Activated CD4-positive, CD25-positive, alpha-beta regulatory T cell treated with anti-CD3 and anti-CD28 coated beads, Interleukin-2, amount 50 U/mL, for 24 hours (primary cell): ENCODE measurements around the gene SFSWAP.
A peak's percentile ranks its signal among the peaks of the same experiment; 100 is the strongest.
"Not testable (repeated sequence)": the region's sequence is repeated elsewhere in the genome, so short reads cannot be mapped to it uniquely, and the experiment has no call there.

ENCODE experiments used
- ATAC-seq, 2 donors: fragments of 150-1000 bp; cut with Tn5 transposase; one replicate each; pipeline ENCODE4 v1.10.0; 2021; ENCODE audit warnings: mild to moderate bottlenecking in 1 of 2, moderate library complexity in 1 of 2

SFSWAP gene

DNA sequence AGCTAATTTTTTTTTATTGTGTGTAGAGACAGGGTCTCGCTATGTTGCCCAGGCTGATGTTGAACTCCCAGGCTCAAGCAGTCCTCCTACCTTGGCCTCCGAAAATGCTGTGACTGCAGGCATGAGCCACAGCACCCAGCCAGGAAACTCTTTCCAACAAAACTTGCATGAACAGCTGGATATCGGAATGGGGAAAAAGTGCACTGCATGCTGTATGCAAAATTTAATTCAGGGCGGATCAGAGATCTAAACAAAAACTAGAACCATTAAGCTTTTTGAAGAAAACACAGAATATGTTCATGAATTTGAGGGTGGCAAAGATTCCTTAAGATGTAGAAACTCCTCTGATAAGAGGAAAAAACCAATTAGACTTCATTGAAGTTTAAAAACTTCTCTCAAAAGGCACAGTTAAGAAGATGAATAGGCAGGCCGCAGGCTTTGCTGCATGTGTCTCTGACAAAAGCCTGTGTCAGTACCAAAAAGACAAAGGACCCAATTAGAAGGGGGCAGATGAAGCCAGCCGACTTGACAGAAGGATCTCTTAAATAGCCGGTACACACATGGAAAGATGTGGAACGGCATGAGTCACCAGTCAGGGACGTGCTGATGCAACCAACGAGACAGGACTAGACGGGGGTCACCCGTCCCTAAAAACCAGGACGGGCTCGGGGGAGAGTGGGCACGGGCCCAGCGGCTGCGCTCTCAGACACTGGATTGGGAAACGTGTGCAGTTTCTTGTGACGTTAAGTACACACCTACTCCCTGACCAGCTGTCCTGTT, 82.5 kb downstream of the SFSWAP start:
- ATAC-seq = no peak

GRCh38 chr12:131794061-131794460, 83.2 kb downstream of the SFSWAP start:
- ATAC-seq = no peak

- no peak for ATAC-seq
Measured at GRCh38 chr12:131794573-131794972, 83.7 kb downstream of the SFSWAP start.

GRCh38 chr12:131795064-131795463, 84.2 kb downstream of the SFSWAP start:
- ATAC-seq = no peak

GRCh38 chr12:131795690-131796410, 85.0 kb downstream of the SFSWAP start:
- no peak for ATAC-seq

DNA sequence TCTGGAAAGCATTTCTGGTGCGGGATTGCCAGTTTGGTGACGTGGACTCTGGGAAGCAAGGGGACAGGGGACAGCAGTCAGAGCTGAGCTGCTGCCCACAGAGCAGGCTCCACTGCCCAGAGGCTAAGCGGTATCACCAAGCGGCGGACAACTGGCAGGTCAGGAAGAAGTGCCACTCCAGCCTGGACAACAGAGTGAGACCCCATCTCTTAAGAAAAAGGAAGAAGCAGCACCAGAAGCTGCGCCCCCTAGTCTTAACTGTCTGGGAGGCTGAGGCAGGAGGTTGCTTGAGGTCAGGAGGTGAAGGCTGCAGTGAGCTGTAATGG, 85.5 kb downstream of the SFSWAP start:
- no peak for ATAC-seq

DNA sequence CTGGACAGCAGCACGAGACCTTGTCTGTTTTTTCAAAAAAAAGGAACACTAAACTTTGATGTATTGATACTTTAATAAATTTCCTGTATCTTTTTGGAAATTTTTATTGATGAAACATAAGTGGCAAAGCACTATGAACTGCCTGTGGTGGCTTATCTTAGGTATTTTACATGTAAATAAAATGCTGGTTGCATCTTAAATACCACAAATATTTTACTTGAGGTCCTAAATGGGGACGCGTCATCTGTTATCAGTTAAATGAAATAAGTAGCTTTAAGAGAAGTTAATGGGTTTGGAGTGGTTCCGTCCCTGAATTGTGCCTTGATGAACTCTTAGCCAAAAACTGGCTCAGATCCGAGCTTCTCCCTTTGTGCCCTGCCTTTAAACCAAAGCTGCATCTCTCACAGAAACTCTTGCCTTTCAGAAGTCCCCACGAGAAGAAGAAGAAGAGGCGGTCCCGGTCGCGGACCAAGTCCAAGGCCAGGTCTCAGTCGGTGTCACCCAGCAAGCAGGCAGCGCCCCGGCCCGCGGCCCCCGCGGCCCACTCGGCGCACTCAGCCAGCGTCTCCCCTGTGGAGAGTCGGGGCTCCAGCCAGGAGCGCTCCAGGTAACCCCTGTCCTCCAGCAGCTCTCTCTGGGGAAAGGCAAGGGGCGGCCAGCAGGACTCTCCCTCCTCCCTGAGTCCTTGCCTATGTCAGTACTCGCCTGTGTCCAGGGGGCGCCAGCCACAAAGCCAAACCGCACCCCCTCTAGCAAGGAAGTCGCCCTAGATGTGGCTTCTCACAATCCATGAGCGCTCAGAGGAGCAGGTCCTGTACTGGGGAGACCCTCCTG, 86.1 kb downstream of the SFSWAP start:
- ATAC-seq = no peak

GRCh38 chr12:131797588-131797934, 86.7 kb downstream of the SFSWAP start:
- ATAC-seq = no peak

DNA sequence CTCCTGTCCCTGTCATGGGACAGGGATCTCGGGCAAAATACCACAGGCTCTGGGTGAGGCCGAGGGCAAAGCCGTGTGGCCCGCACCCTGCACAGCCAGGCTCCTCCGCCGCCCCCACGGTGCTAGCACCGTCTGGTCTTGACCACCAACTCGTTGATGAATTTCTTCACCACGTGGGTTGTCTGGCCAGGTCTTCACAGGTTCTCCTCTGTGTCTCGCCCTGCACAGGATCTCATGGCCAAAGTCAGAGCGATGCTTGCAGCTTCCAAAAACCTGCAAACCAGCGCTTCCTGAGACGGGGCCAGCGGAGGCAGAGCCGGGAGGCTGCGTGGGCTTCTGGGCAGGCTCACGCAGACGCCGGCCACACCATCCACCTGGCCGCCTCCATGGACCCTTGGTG, 88.3 kb downstream of the SFSWAP start:
- no peak for ATAC-seq

DNA sequence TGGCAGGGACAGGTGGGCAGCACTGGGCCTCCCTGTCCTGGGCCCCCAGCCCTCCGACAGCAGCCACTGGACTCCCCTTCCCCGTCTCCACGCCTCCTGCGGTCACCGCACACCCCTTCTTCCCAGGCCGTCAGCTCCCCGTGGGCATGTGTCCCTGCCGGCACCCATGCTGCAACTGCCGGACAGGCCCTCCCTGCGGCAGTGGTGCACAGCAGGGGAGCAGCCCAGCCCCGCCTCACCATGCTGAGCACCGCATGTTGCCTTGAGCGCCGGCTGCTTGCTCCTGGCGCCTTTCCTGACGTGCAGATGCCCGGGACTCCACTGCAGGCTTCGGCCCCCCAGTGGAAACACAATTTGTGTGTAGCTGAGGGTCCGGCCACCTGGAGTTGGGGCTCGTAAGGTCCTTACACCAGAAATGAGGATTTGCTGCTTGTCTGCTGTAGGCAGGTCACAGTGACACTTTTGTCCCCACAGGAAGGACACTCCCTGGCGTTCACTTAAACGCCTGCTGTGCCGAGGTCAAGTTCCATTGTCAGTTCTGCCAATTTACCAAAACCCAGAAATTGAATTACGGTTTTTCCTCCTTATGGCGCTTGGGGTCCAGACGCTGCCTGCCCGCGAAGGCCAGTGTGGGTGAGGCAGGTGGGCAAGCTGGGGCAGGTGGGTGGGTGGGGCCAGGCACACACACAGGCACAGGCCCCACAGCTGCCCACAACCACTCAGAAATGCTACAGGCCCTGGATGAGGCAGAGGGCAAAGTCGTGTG, 89.1 kb downstream of the SFSWAP start:
- no peak for ATAC-seq

DNA sequence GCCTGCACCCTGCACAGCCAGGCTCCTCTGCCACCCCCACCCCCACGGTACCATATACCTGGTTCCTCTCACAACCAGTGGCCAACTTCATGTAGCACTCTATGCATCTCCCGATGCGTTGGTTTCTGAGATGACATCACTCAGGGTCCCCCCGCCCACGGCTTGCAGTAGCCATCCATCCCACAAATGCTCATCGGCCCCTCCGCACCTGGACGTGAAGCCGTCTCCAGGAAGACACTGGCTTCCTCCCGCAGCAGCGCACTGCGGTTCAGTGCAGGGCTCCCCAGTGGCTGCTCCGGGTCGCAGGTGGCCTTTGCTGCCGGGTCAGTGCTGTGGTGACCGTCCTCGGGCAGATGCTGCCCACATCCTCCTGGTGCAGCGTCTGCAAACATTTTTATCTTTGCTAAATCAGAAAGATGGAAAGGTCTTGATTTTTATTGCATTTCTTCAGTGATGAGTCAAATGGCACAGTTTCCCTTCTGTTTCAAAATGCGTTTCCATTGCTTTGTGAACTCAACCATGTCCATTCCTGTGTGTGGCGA, 89.8 kb downstream of the SFSWAP start:
- ATAC-seq = no peak

GRCh38 chr12:131801254-131801866, 90.5 kb downstream of the SFSWAP start:
- ATAC-seq = no peak

GRCh38 chr12:131803961-131804521, 93.2 kb downstream of the SFSWAP start:
- no peak for ATAC-seq

DNA sequence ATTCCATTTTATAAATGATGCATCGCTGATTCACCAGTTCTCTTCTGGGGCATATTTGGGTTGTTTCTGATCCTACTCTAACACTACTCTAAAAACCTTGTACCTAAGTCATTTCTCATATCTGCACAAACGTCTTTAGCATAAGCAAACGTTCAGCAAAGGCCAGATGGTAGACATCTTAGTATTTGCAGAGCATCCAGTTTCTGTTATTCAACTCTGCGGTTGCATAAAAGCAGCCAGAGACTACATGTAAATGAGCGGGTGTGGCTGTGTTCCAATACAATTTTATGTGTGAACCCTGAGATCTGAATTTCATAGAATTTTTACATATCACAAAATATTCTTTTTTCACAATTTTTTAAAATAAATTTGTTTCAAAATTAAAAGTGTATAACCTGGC, 94.5 kb downstream of the SFSWAP start:
- ATAC-seq = no peak

DNA sequence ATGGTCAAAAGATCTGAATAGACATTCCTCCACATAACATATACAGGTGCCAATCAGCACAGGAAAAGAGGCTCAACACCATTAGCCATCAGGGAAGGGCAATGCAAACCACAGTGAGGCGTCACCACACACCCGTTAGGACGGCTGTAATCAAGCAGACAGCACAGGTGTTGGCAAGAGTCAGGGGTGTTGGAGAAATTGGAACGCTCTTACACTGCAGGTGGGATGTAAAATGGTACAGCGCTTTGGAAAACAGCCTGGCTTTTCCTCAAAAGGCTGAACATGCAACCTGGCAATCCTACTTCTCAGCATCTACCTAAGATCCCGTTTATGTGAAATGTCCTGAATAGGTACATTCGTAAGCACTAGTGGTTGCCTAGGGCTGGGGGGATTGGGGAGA, 95.8 kb downstream of the SFSWAP start:
- ATAC-seq = no peak

DNA sequence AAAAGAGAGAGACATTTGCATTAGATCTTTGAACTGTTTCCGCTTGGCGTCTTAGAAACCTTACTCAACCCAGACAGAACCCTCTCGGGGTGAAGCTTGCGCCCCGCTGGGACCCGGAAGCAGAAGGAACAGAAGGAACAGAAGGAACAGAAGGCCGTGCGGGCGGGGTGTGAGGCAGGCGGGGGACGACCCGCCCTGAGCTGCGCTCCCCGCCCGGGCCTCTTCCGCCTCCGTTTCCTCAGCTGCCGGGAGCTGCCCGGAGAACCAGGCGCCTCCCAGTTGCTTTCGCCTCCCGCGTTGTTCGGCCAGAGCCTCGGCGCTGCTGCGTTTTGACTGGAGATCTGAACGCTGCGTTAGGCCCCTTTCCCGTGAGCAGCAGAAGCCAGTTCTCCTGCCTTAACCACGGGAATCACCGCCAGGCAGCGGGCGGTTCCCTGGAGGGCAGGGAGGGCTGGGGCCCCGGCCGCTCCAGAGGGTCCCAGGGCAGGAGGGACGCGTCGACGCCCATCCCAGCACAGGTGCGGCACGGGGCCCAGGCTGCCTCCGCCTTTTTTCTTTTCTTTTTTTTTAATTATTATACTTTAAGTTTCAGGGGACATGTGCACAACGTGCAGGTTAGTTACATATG, 98.0 kb downstream of the SFSWAP start:
- ATAC-seq = peak; percentile 38 to 66

DNA sequence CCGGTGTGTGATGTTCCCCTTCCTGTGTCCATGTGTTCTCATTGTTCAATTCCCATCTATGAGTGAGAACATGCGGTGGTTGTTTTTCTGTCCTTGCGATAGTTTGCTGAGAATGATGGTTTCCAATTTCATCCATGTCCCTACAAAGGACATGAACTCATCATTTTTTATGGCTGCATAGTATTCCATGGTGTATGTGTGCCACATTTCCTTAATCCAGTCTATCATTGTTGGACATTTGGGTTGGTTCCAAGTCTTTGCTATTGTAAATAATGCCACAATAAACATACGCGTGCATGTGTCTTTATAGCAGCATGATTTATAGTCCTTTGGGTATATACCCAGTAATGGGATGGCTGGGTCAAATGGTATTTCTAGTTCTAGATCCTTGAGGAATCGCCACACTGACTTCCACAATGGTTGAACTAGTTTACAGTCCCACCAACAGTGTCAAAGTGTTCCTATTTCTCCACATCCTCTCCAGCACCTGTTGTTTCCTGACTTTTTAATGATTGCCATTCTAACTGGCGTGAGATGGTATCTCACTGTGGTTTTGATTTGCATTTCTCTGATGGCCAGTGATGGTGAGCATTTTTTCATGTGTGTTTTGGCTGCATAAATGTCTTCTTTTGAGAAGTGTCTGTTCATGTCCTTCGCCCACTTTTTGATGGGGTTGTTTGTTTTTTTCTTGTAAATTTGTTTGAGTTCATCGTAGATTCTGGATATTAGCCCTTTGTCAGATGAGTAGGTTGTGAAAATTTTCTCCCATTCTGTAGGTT, 98.8 kb downstream of the SFSWAP start:
- ATAC-seq = not testable (repeated sequence)

DNA sequence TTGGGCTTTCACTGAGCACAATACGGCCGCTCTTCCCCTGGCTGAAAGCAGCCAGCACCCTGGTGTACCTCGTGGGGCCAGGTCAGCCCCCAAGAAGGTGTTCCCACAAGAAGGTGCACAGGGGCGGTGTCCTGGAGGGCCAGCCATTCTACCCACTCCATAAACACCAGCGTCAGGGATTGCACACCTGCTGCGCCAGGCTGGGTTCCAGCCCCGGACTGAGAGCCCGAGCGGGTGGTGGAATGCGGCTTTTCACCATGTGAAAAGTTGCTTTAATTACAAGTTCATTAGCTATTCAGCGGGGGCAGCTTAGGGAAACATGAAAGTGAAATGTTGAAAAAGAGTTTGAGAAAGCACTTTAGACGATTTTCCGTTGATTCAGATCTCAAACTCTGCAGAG, 99.8 kb downstream of the SFSWAP start:
- no peak for ATAC-seq

GRCh38 chr12:131815131-131815530, 104.2 kb downstream of the SFSWAP start:
- no peak for ATAC-seq

- no peak for ATAC-seq
Measured at GRCh38 chr12:131816495-131816894, 105.6 kb downstream of the SFSWAP start.

DNA sequence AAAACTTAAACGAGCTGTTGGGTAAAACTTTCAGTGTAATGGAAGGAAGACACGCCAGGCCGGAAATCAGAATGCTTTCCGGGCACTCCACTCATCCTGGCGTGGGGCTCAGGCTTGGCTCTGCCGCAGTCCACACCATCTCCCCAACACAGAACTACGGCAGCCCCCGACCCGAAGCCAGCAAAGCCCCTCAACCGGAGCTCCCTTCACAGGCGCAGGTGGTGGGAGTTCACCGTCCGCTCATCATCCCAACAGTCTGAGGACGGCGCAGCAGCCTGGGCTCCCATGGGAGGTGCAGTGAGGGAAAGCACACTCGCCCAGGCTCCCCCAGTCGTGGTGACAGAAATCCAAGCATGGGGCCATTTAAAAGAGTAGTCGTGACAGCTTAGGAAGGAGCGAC, 106.4 kb downstream of the SFSWAP start:
- no peak for ATAC-seq
